ENCODE results near the gene KIAA0513.

DNA sequence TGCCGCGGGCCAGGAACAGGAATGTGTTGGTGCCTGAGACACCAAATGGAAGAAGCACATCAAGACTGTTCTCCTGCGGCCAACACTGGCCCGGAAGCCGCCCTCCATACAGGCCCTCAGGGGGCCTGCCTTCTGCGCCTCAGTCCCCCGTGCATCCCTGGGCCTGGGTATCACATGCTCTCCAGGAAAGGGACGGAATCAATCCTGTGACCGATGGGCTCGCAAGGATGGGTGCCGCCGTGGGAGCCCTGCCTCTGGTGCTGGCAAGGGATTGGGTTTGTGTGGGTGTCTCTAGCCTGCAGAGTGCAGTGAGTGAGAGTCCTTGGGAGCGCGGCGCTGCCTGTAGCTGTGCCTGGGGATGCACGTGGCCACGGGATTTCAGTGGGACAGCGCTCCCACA, 65.3 kb downstream of the KIAA0513 start:
- no peak for TF ChIP-seq TCF7L2 (IDR thresholded peaks at IDR 0.05; ENCODE audit: borderline replicate concordance, extremely low read depth, insufficient read depth, insufficient read length)
- TF ChIP-seq, protein P1, sequence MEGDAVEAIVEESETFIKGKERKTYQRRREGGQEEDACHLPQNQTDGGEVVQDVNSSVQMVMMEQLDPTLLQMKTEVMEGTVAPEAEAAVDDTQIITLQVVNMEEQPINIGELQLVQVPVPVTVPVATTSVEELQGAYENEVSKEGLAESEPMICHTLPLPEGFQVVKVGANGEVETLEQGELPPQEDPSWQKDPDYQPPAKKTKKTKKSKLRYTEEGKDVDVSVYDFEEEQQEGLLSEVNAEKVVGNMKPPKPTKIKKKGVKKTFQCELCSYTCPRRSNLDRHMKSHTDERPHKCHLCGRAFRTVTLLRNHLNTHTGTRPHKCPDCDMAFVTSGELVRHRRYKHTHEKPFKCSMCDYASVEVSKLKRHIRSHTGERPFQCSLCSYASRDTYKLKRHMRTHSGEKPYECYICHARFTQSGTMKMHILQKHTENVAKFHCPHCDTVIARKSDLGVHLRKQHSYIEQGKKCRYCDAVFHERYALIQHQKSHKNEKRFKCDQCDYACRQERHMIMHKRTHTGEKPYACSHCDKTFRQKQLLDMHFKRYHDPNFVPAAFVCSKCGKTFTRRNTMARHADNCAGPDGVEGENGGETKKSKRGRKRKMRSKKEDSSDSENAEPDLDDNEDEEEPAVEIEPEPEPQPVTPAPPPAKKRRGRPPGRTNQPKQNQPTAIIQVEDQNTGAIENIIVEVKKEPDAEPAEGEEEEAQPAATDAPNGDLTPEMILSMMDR (IDR thresholded peaks at IDR 0.05 in 2 of 3, conservative IDR thresholded peaks at IDR 0.05 in 1 of 3; ENCODE audit: borderline replicate concordance in 1 of 3, insufficient read depth in 1 of 3, low read depth in 2 of 3, low read length in 2 of 3), result no peak
- TF ChIP-seq POLR2AphosphoS5 (IDR thresholded peaks at IDR 0.05; ENCODE audit: low read depth, low read length), result no peak
- TF ChIP-seq, protein P2, sequence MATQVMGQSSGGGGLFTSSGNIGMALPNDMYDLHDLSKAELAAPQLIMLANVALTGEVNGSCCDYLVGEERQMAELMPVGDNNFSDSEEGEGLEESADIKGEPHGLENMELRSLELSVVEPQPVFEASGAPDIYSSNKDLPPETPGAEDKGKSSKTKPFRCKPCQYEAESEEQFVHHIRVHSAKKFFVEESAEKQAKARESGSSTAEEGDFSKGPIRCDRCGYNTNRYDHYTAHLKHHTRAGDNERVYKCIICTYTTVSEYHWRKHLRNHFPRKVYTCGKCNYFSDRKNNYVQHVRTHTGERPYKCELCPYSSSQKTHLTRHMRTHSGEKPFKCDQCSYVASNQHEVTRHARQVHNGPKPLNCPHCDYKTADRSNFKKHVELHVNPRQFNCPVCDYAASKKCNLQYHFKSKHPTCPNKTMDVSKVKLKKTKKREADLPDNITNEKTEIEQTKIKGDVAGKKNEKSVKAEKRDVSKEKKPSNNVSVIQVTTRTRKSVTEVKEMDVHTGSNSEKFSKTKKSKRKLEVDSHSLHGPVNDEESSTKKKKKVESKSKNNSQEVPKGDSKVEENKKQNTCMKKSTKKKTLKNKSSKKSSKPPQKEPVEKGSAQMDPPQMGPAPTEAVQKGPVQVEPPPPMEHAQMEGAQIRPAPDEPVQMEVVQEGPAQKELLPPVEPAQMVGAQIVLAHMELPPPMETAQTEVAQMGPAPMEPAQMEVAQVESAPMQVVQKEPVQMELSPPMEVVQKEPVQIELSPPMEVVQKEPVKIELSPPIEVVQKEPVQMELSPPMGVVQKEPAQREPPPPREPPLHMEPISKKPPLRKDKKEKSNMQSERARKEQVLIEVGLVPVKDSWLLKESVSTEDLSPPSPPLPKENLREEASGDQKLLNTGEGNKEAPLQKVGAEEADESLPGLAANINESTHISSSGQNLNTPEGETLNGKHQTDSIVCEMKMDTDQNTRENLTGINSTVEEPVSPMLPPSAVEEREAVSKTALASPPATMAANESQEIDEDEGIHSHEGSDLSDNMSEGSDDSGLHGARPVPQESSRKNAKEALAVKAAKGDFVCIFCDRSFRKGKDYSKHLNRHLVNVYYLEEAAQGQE (IDR thresholded peaks at IDR 0.05; ENCODE audit: low read depth), result no peak
- TF ChIP-seq EZH2phosphoT487 (IDR thresholded peaks at IDR 0.05; ENCODE audit: borderline replicate concordance), result no peak
- no peak for TF ChIP-seq ZFX (IDR thresholded peaks at IDR 0.05)
- no peak for TF ChIP-seq SIN3A (IDR thresholded peaks at IDR 0.05; ENCODE audit: low read depth)
